SK-N-SH (cell line): ENCODE results near the gene TMEM69.

Experiments
- CTCF ChIP-seq: fragments of 200-600 bp; sonication (generic); IDR thresholded peaks from 2 replicates; pipeline ENCODE4 v1.6.1; 2017; ENCODE audit warnings: antibody characterized with exemption, mild to moderate bottlenecking, moderate library complexity
- EZH2phosphoT487 ChIP-seq: fragments of 200-600 bp; sonication (generic); IDR thresholded peaks from 2 replicates; pipeline ENCODE4 v1.6.1; 2017; ENCODE audit warnings: low read depth, mixed run types, mild to moderate bottlenecking, antibody characterized with exemption, moderate library complexity, borderline replicate concordance
- FOSL2 ChIP-seq: IDR thresholded peaks from 2 replicates; pipeline ENCODE4 v1.4.0; 2012; ENCODE audit warnings: low read depth, mild to moderate bottlenecking, moderate library complexity, borderline replicate concordance
- GATA2 ChIP-seq: sonication (generic); formaldehyde crosslinking; IDR thresholded peaks from 2 replicates; pipeline ENCODE4 v1.5.0; 2020; ENCODE audit warnings: mild to moderate bottlenecking, missing genetic modification reagents
- JUND ChIP-seq: IDR thresholded peaks from 2 replicates; pipeline ENCODE4 v1.4.0; 2012
- MAX ChIP-seq: IDR thresholded peaks from 2 replicates; pipeline ENCODE4 v1.4.0; 2012; ENCODE audit warnings: low read depth
- NFIC ChIP-seq: IDR thresholded peaks from 2 replicates; pipeline ENCODE4 v1.4.0; 2012; ENCODE audit warnings: borderline replicate concordance
- NRF1 ChIP-seq: IDR thresholded peaks from 2 replicates; pipeline ENCODE4 v1.6.1; 2012; ENCODE audit warnings: low read depth, mild to moderate bottlenecking, low read length
- POLR2AphosphoS5 ChIP-seq: IDR thresholded peaks from 2 replicates; pipeline ENCODE4 v1.6.1; 2012; ENCODE audit warnings: low read depth, low read length
- RAD21 ChIP-seq: IDR thresholded peaks from 2 replicates; pipeline ENCODE4 v1.6.1; 2012; ENCODE audit warnings: mild to moderate bottlenecking, low read length
- TF ChIP-seq, protein P1 (sequence below): IDR thresholded peaks from 2 replicates; pipeline ENCODE4 v1.6.1; 2012; ENCODE audit warnings: mild to moderate bottlenecking, low read depth, low read length, moderate library complexity

DNA sequence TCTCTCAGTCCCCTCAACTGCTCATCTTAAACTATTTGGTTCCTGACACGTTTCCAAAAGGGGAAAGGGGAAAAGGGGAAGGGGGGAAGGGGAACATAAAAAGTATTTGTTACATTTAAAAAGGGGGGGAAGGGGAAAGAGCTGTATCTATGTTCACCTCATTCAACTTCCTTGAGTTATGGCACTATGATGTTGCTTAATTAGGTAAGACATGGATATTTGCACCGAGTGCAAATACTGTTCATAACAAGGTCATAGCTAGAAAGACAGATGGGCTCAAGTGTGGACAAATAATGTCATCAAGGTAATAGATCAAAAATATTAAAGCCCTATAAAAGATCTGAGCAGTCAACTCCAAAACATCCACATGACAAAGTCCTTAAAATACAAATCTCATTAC, 27.6 kb upstream of the TMEM69 start:
- TF ChIP-seq JUND: no peak
- no peak for TF ChIP-seq RAD21
- no peak for TF ChIP-seq CTCF
- no peak for TF ChIP-seq FOSL2
- no peak for TF ChIP-seq EZH2phosphoT487
- TF ChIP-seq NFIC: no peak
- TF ChIP-seq, protein P1, sequence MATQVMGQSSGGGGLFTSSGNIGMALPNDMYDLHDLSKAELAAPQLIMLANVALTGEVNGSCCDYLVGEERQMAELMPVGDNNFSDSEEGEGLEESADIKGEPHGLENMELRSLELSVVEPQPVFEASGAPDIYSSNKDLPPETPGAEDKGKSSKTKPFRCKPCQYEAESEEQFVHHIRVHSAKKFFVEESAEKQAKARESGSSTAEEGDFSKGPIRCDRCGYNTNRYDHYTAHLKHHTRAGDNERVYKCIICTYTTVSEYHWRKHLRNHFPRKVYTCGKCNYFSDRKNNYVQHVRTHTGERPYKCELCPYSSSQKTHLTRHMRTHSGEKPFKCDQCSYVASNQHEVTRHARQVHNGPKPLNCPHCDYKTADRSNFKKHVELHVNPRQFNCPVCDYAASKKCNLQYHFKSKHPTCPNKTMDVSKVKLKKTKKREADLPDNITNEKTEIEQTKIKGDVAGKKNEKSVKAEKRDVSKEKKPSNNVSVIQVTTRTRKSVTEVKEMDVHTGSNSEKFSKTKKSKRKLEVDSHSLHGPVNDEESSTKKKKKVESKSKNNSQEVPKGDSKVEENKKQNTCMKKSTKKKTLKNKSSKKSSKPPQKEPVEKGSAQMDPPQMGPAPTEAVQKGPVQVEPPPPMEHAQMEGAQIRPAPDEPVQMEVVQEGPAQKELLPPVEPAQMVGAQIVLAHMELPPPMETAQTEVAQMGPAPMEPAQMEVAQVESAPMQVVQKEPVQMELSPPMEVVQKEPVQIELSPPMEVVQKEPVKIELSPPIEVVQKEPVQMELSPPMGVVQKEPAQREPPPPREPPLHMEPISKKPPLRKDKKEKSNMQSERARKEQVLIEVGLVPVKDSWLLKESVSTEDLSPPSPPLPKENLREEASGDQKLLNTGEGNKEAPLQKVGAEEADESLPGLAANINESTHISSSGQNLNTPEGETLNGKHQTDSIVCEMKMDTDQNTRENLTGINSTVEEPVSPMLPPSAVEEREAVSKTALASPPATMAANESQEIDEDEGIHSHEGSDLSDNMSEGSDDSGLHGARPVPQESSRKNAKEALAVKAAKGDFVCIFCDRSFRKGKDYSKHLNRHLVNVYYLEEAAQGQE: no peak
- no peak for TF ChIP-seq NRF1
- TF ChIP-seq GATA2 (CRISPR knock-in tag): no peak
- TF ChIP-seq MAX: no peak
- TF ChIP-seq POLR2AphosphoS5: no peak
